H1 (cell line): Measurements from ENCODE around the gene SLC35F1. TPM values are rescaled to one million over a fixed set of nuclear protein-coding genes. Genes with fewer than 3 reads are reported as not detected.

ENCODE experiments used
- CHD7 ChIP-seq: fragments of 300-600 bp; sonication (generic); IDR thresholded peaks from 2 replicates; pipeline ENCODE4 v1.7.1; 2012; ENCODE audit warnings: low read length, moderate library complexity, mild to moderate bottlenecking, inconsistent platforms; ENCODE audit not compliant: insufficient replicate concordance
- CREB1 ChIP-seq: IDR thresholded peaks from 2 replicates; pipeline ENCODE4 v1.6.1; 2012; ENCODE audit warnings: inconsistent platforms
- EGR1 ChIP-seq: IDR thresholded peaks from 2 replicates; pipeline ENCODE4 v1.6.1; 2011; ENCODE audit warnings: low read depth, low read length, borderline replicate concordance
- EP300 ChIP-seq, 2 experiments: IDR thresholded peaks; 1 replicate in 1 of 2; 2 replicates in 1 of 2; pipeline ENCODE4 v1.6.1; 2011 to 2012; ENCODE audit warnings: low read depth in 2 of 2, low read length in 2 of 2, mild to moderate bottlenecking in 2 of 2, borderline replicate concordance in 1 of 2, inconsistent platforms in 1 of 2, moderate library complexity in 1 of 2
- JUND ChIP-seq: IDR thresholded peaks from 2 replicates; pipeline ENCODE4 v1.6.1; 2011; ENCODE audit warnings: mild to moderate bottlenecking, improper control_type of control experiment, low read length
- KDM4A ChIP-seq: IDR thresholded peaks from one replicate; pipeline ENCODE4 v1.7.1; 2012; ENCODE audit warnings: low read depth, mild to moderate bottlenecking, moderate library complexity, low read length, inconsistent platforms; ENCODE audit not compliant: severe bottlenecking
- KDM5A ChIP-seq: fragments of 200-600 bp; IDR thresholded peaks from 2 replicates; pipeline ENCODE4 v1.7.1; 2012; ENCODE audit warnings: mild to moderate bottlenecking, low read length, inconsistent platforms, mixed read lengths
- MAX ChIP-seq: IDR thresholded peaks from 2 replicates; pipeline ENCODE4 v1.6.1; 2012; ENCODE audit warnings: inconsistent platforms
- RAD21 ChIP-seq, 2 experiments: IDR thresholded peaks in 1 of 2; conservative IDR thresholded peaks in 1 of 2; 2 replicates each; pipeline ENCODE4 v1.6.1; 2011; ENCODE audit warnings: low read depth in 2 of 2, low read length in 2 of 2, improper control_type of control experiment in 1 of 2, inconsistent platforms in 1 of 2, mild to moderate bottlenecking in 1 of 2, moderate library complexity in 1 of 2
- SIX5 ChIP-seq: IDR thresholded peaks from 2 replicates; pipeline ENCODE4 v1.6.1; 2011; ENCODE audit warnings: mild to moderate bottlenecking, low read depth, low read length
- SUZ12 ChIP-seq: fragments of 200-600 bp; sonication (generic); IDR thresholded peaks from 2 replicates; pipeline ENCODE4 v1.6.1; 2012; ENCODE audit warnings: mild to moderate bottlenecking, inconsistent platforms, low read length, moderate library complexity, mixed read lengths
- ZNF274 ChIP-seq: IDR thresholded peaks from 2 replicates; pipeline ENCODE4 v1.7.0; 2012; ENCODE audit warnings: low read length, borderline replicate concordance; ENCODE audit errors: extremely low read depth
- polyA plus RNA-seq, 7 experiments: library from polyadenylated mRNA; depleted of rRNA in 3 of 7; stranded (reverse) in 5 of 7; unstranded in 2 of 7; fragments of >200 nt in 5 of 7; fragments of 200-250 nt in 2 of 7; gene quantifications; 1 replicate in 5 of 7; 2 replicates in 1 of 7; 4 replicates in 1 of 7; pipeline versions ENCODE4 v1.2.1 to v1.2.3, GENCODE V29; 2011 to 2013; ENCODE audit warnings: missing spikeins in 2 of 7, mixed read lengths in 2 of 7
- total RNA-seq: library from RNA; stranded (reverse); fragmentation: NEBNext Ultra II Directional; extraction: Animal tissue kit (Norgen Biotek cat#: 25700); gene quantifications from 2 replicates; pipeline ENCODE4 v1.2.1, GENCODE V29; 2021

The SLC35F1 gene
- total and polyA plus RNA-seq, 2 of the 8 experiments (the other 6 are each of a cell fraction or from before 2014, with no cell fraction given) = 7.0 to 10.0 TPM

DNA sequence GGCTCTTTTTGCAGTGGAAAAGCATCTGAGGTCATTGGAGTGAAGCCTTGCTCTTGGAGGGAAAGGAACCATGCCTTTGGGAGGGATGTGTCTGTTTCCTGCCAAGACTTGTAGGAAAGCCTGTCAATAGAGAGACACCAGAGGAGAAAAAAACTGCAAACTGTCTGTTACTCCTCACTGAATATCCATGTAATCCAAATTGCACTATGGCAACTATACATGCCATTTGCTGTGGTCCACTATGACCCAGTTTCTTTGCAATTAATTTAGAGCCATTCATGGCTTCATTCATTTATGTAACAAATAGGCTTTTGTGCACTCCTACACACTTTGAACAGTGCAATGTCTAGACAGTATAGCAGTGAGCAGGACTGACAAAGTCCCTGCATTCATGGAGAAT is 296.5 kb downstream of the SLC35F1 start (continued):
- no peak for TF ChIP-seq CHD7
- no peak for TF ChIP-seq MAX
- TF ChIP-seq CREB1 = no peak
- TF ChIP-seq KDM5A = no peak
- TF ChIP-seq EP300 (IDR thresholded peaks at IDR 0.05; ENCODE audit: borderline replicate concordance in 1 of 2, low read depth in 2 of 2, low read length in 2 of 2) = no peak
- TF ChIP-seq SIX5 = no peak
- TF ChIP-seq ZNF274 = no peak
- no peak for TF ChIP-seq JUND
- TF ChIP-seq KDM4A = no peak
- no peak for TF ChIP-seq RAD21 (IDR thresholded peaks at IDR 0.05 in 1 of 2, conservative IDR thresholded peaks at IDR 0.05 in 1 of 2; ENCODE audit: low read depth in 2 of 2, low read length in 2 of 2)
- TF ChIP-seq EGR1 = no peak
- TF ChIP-seq SUZ12 = no peak
